DMS53 treated with DMSO at 0.1 percent for 48 hours (cell line): Measurements from ENCODE around the gene LRP1B.
"Not testable (repeated sequence)": the region's sequence is repeated elsewhere in the genome, so short reads cannot be mapped to it uniquely, and the experiment has no call there.

Experiments used
- DNase-seq: peaks from one replicate; lab custom pipeline; 2025; ENCODE audit not compliant: unreplicated experiment; lab: John Stamatoyannopoulos, UW

LRP1B gene

GRCh38 chr2:140975237-140975636, 1155.6 kb downstream of the LRP1B start:
- DNase-seq: no peak

- DNase-seq: no peak
Measured at GRCh38 chr2:140972724-140973123, 1158.1 kb downstream of the LRP1B start.

GRCh38 chr2:140964324-140964723, 1166.5 kb downstream of the LRP1B start:
- not testable (repeated sequence) for DNase-seq

- DNase-seq: no peak
Measured at GRCh38 chr2:140949932-140950331, 1180.9 kb downstream of the LRP1B start.

- DNase-seq: no peak
Measured at GRCh38 chr2:140947236-140947635, 1183.6 kb downstream of the LRP1B start.

- no peak for DNase-seq
Measured at GRCh38 chr2:140943867-140944266, 1186.9 kb downstream of the LRP1B start.

- no peak for DNase-seq
Measured at GRCh38 chr2:140942284-140942683, 1188.5 kb downstream of the LRP1B start.

- no peak for DNase-seq
Measured at GRCh38 chr2:140929849-140930248, 1201.0 kb downstream of the LRP1B start.

GRCh38 chr2:140918426-140918825, 1212.4 kb downstream of the LRP1B start:
- DNase-seq: no peak

GRCh38 chr2:140916410-140916809, 1214.4 kb downstream of the LRP1B start:
- no peak for DNase-seq

- DNase-seq: no peak
Measured at GRCh38 chr2:140910683-140911082, 1220.1 kb downstream of the LRP1B start.

GRCh38 chr2:140905083-140905781, 1225.6 kb downstream of the LRP1B start:
- no peak for DNase-seq

- no peak for DNase-seq
Measured at GRCh38 chr2:140895378-140895777, 1235.4 kb downstream of the LRP1B start.

GRCh38 chr2:140893685-140894084, 1237.1 kb downstream of the LRP1B start:
- no peak for DNase-seq

- no peak for DNase-seq
Measured at GRCh38 chr2:140892911-140893637, 1237.7 kb downstream of the LRP1B start.

GRCh38 chr2:140892436-140892835, 1238.4 kb downstream of the LRP1B start:
- DNase-seq: no peak

GRCh38 chr2:140891614-140892212, 1239.1 kb downstream of the LRP1B start:
- no peak for DNase-seq

- DNase-seq: no peak
Measured at GRCh38 chr2:140882671-140883620, 1247.9 kb downstream of the LRP1B start.

- no peak for DNase-seq
Measured at GRCh38 chr2:140880573-140880972, 1250.2 kb downstream of the LRP1B start.

GRCh38 chr2:140876015-140876414, 1254.8 kb downstream of the LRP1B start:
- DNase-seq: no peak

GRCh38 chr2:140873915-140874531, 1256.8 kb downstream of the LRP1B start:
- DNase-seq: no peak
